Nephron progenitor cell (in vitro differentiated cells): ENCODE data around the gene DHCR24.
A peak's percentile ranks its signal among the peaks of the same experiment; 100 is the strongest.

ENCODE experiments used
- DNase-seq: peaks from one replicate; pipeline ENCODE4 v3.0.0; 2021
- H3K27ac Mint-ChIP-seq: 2 replicates; pipeline ENCODE4 v1.8.0; 2021; ENCODE audit warnings: mild to moderate bottlenecking, moderate library complexity, mixed read lengths
- H3K27me3 Mint-ChIP-seq: 2 replicates; pipeline ENCODE4 v1.8.0; 2021; ENCODE audit warnings: mild to moderate bottlenecking, low read depth, mixed read lengths; ENCODE audit not compliant: poor library complexity
- H3K36me3 Mint-ChIP-seq: 2 replicates; pipeline ENCODE4 v1.8.0; 2021; ENCODE audit warnings: low read depth, mixed read lengths
- H3K4me1 Mint-ChIP-seq: 2 replicates; pipeline ENCODE4 v1.8.0; 2021; ENCODE audit warnings: mixed read lengths
- H3K4me3 Mint-ChIP-seq: 2 replicates; pipeline ENCODE4 v1.8.0; 2021; ENCODE audit warnings: mild to moderate bottlenecking, moderate library complexity, mixed read lengths
- H3K9me3 Mint-ChIP-seq: 2 replicates; pipeline ENCODE4 v1.8.0; 2021; ENCODE audit warnings: mild to moderate bottlenecking, moderate library complexity, mixed read lengths
- TF ChIP-seq, protein P1 (sequence below): fragments of 200-600 bp; sonication (generic); IDR thresholded peaks from 2 replicates; pipeline ENCODE4 v1.5.0; 2021; ENCODE audit warnings: antibody characterized with exemption

Gene DHCR24

GRCh38 chr1:54864460-54865208 is 22.4 kb downstream of the DHCR24 start:
- Mint-ChIP-seq H3K36me3 (peaks cover 81% of the 10 kb centered on the region), H3K27ac (peak overlapping the region; percentile 24), H3K27me3 (no peaks in the 10 kb centered on the region), H3K4me1 (peaks cover 36% of the 10 kb centered on the region), H3K4me3 (no peak overlapping the region), H3K9me3 (no peaks in the 10 kb centered on the region)
- DNase-seq = no peak
- TF ChIP-seq, protein P1, sequence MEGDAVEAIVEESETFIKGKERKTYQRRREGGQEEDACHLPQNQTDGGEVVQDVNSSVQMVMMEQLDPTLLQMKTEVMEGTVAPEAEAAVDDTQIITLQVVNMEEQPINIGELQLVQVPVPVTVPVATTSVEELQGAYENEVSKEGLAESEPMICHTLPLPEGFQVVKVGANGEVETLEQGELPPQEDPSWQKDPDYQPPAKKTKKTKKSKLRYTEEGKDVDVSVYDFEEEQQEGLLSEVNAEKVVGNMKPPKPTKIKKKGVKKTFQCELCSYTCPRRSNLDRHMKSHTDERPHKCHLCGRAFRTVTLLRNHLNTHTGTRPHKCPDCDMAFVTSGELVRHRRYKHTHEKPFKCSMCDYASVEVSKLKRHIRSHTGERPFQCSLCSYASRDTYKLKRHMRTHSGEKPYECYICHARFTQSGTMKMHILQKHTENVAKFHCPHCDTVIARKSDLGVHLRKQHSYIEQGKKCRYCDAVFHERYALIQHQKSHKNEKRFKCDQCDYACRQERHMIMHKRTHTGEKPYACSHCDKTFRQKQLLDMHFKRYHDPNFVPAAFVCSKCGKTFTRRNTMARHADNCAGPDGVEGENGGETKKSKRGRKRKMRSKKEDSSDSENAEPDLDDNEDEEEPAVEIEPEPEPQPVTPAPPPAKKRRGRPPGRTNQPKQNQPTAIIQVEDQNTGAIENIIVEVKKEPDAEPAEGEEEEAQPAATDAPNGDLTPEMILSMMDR = no peak

GRCh38 chr1:54863267-54863665 is 23.7 kb downstream of the DHCR24 start:
- no peaks in the 10 kb centered on the region for H3K27me3 Mint-ChIP-seq
- H3K9me3 Mint-ChIP-seq = no peaks in the 10 kb centered on the region
- peaks cover 38% of the 10 kb centered on the region for H3K4me1 Mint-ChIP-seq
- H3K4me3 Mint-ChIP-seq = no peak overlapping the region
- TF ChIP-seq, protein P1 = no peak
- no peak for DNase-seq
- H3K36me3 Mint-ChIP-seq = peaks cover 81% of the 10 kb centered on the region
- H3K27ac Mint-ChIP-seq = peak overlapping the region; percentile 33

DNA sequence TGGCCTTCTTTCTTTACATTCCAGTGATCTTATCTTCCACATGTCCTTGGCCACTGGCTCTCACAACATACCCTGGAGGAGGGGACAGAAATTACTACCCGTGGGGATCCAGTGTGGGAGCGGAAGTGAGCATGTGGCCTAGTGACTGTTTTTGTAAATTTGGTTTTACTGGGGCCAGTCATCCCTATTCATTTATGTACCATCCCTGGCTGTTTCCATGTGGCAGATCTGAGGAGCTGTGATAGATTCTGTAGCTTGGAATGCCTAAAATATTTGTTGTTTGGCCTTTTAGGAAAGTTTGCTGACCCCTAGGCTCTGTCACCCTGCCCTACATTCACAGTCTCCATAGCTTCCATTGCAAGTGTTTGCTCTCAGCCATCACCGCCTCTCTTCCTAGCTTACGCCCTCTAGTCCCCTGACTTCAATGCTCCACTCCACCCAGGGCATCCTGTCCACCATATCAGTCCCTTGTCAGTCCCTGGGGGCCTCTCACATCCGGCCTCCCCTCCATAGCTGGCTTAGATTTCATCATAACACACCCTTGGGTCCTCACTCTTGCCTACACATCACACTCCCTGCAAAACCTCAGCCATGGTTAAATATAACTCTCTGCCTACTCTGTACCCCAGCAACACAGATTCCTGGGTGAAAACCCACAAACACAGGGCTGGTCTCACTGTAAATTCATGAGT is 25.8 kb downstream of the DHCR24 start:
- H3K36me3 Mint-ChIP-seq = peaks cover 79% of the 10 kb centered on the region
- DNase-seq = no peak
- peak overlapping the region; percentile 43 for H3K4me3 Mint-ChIP-seq
- TF ChIP-seq, protein P1 = no peak
- H3K4me1 Mint-ChIP-seq = peaks cover 40% of the 10 kb centered on the region
- no peaks in the 10 kb centered on the region for H3K9me3 Mint-ChIP-seq
- no peaks in the 10 kb centered on the region for H3K27me3 Mint-ChIP-seq
- peak overlapping the region; percentile 92 for H3K27ac Mint-ChIP-seq

- Mint-ChIP-seq H3K36me3 (peaks cover 80% of the 10 kb centered on the region), H3K4me3 (no peak overlapping the region), H3K9me3 (no peaks in the 10 kb centered on the region), H3K27ac (peak overlapping the region; percentile 92), H3K27me3 (no peaks in the 10 kb centered on the region), H3K4me1 (peaks cover 40% of the 10 kb centered on the region)
- DNase-seq = no peak
- TF ChIP-seq, protein P1 = no peak
Observed at GRCh38 chr1:54859700-54860391, 27.1 kb downstream of the DHCR24 start.

DNA sequence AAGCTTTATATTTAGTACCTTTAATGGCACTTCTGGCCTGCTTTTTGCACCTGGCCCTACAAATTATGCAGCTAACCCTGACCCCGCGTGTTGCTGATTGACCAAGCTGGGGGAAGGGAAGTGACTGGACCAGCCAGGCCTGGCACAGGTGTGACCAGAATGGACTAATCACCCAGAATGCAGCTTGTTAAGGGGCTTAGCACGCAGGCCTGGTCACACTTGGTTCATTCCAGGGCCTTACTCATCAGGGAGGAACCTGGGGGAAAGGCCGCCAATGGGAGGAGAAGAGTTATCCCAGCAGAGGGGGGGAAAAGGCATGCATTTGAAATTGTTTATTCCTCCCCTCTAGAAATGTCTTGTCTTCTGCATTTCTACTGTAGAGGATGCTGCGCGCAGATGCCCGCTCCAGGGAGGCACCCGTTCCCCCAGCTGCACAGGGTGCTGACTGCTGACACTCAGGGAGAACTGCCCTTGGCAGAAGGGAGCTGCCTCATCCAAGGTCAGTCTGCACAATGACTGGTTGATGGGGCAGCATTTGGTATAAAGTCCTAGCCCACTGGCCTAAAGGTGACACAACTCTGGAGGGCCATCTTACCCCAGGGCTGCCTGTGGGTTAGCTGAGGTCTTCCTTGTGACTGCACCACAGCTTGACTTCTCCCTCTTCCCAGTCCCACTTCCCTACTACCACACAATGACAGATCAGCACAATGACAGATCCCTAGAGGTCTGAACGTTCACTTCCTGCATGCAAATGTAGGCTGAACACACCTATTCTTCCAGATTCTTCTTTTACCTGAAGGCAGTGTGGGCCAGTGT is 29.0 kb downstream of the DHCR24 start:
- no peaks in the 10 kb centered on the region for H3K27me3 Mint-ChIP-seq
- H3K4me1 Mint-ChIP-seq = peaks cover 33% of the 10 kb centered on the region
- H3K36me3 Mint-ChIP-seq = peaks cover 70% of the 10 kb centered on the region
- TF ChIP-seq, protein P1 = no peak
- H3K4me3 Mint-ChIP-seq = no peak overlapping the region
- peak overlapping the region; percentile 70 for H3K27ac Mint-ChIP-seq
- no peaks in the 10 kb centered on the region for H3K9me3 Mint-ChIP-seq
- no peak for DNase-seq
